Measurements from ENCODE around the gene CAPZB.

The CAPZB gene

DNA sequence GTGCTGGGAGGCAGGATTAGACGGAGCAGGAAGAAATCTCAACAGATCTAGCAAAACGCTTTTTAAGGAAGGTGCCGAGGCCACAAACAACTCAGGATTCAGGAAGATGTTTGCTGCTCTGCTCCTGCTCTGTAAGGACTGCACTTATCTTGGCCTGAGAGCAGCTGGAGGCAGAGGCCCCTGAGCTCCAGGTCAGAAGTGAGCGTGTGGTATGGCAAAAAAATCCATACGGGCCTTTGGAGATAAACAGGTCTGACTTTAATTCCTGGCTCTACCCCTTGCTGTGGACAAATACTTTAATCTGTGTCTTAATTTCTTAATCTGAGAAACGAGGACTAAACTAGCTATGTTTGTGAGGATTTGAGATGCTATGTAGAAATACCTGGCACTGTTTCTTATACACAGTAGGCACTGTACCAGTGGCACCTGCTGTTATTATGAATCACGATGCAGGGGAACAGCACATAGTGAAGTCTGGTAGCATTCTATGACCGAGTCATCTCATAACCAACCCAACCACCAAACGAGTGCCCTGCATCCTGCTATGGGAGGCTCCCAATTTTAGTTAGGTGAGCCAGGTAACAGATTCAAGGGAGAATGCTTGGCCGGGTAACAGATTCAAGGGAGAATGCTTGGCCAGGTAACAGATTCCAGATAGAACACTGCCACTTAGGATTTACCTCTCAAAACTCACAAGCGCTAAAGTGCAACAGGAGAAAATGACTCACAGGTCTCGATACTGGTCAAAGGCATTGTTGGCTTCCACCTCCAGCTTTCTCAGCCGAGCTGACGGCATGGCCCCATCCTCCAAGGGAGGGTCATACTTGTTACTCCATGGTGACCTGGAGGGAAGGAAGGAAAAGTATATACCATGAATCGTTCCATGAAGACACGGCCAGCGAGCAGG lies 107.3 kb downstream of the CAPZB start:
- DNase-seq = no peak

DNA sequence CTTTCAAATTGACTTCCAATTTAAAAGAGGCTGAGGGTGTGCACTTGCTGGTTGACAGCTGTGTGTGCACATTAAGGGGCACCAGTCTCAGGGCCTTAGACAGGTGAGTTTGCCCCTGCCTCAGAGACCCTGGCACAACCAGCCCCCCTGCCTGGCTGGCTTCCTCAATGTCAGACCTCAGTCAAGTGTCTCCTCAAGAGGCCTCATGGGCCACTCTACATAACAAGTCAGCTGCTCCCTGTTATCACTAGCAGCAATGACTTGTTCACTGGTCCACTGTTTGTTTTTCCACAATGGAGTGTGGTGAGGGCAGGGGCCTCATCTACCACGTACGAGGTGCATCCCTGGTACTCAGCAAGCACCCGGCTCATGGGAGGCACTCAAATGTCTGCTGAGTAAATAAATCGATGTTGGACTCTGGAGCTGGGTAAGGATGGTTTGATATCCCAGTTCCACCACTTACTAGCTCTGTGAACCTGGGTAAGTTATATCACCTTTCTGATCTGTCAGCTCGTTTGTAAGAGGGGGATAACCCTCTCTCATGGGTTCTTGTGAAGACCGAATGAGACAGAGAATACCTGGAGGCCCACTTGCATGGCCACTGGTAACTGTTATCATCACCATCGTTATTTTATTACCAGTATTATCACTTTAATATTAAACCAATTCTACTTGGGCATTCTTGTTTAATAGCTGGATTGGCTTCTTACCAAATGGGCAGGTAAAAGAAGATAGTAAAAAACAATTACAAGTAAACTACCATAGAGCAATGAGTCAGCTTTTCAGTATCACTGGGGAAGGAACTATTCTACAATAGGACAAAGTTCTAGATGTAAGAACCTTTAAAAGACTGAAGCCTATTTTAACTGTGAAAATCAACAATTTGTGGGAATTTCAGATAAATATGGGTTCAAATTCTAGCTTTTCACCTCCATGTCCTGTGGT lies 108.6 kb downstream of the CAPZB start:
- no peak for DNase-seq

DNA sequence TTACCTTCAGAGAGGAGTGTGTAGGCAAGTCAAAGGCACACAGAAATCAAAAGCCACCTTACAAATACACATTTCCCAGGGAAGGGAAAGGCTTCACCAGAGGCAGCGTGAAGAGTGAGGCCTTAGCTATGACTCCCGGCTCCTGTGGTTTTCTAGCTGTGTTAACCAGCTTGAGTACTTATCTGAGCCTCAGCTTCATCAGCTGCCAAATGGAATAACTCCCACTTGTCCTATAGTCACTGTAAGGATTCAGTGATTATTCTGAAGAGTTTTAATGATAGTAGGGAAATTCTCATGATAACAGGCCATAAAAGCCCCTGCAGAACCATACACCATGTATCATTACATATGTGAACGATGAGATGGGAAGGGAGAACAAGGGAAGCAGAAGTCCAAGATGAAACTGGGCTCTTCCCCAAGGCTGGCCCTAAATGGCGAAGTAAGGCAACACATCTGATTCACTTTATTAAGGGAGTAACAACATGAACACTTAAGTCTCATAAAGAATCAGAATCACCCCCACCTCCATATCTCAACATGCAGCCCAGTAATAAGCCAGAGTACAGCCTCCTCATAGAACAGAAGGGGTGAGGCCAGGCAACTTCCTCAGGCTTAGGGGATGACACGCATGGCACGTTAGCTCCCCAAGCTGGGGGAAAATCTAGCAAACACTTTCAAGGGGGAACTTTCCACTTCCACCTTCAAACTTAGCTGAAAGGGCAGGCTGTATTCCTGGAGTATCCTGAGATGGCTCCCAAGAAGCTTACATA lies 109.5 kb downstream of the CAPZB start:
- no peak for DNase-seq

DNA sequence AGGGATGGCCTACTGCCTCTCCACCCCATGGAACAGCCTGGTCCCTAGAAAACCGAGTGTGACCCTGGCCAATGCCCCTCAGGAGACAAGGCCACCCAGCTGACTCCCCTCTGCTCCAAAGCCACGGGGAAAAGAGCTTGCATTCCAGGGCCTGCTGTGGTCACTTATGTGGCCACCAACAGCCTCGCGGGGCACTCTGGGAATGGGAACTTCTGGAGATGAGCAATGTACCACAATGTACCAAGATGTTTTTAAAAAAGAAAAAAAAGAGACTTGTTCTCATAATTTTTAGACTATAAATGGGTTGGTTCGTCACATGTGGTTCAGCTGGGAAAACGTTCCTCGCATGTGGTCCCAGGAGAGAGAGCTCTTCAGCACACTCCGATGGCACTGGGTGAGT lies 110.4 kb downstream of the CAPZB start:
- DNase-seq = no peak

DNA sequence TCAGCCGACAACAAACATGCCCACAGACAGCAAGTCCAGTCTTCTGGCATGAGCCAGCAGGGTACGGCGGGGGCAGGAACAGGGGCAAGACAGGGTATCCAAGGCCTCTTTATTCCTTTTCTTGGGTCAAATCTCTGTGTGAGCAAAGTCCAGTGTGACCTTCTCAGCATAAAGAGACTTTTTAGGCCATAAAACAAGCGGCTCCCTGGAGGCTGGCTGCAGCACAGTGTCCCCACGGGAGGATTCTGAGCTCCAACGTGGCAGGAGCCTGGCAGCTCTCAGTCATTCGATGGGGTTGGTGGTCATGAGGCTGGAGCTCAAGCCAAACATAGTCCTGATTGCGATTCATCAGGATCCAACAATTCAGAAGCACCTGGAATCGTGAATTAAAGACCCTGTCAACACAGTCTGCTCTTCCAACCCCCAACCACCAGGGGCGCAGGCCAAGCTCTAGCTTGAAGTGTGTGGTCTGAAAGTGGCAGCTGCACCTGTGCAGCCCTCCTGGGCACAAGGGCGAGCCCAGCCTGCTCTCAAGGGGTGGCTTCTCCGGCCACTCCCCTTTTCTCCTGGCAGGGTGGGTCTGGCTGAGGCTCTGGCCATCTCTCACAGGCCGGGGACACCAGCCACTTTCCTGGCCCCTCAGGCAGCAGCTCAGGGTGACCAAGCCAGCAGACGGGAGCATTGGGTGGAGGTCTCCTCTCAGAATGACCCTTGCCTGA lies 111.1 kb downstream of the CAPZB start:
- DNase-seq = no peak

DNA sequence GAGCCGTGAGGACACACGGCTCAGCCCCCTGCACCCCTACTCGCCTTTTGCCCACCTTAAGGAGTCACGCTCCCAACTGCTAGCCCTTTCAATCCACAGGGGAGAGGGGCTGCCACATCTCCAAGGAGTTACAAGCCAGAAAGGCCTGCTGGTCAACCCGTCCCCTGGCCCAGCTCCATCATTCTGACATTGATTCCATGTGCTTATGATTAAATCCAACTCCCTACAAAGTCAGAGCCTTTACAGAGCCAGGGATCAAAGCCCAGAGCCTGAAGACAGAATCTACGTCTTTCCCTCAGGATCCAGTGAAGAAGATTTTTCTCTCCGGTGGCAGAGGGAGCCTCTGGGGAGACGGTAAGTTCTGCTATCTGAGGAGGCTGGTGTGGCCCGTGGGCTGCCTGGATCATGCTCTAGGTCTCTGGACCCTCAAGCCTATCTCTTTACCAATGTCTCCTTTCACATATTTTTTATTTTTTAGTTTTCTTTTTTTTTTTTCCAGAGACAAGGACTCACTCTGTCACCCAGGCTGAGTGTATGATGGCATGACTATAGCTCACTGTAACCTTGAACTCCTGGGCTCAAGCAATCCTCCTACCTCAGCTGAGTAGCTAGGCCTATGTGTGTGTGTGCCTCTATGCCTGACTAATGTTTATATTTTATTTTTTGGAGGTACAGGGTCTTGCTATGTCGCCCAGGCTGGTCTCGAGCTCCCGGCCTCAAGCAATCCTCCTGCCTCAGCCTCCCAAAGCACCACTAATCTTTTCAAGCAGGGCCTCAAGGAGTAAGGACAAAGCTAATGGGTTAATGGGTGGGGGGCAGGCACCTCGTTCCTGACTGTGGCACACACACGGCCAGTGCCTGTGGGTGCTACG lies 111.9 kb downstream of the CAPZB start:
- DNase-seq = no peak

DNA sequence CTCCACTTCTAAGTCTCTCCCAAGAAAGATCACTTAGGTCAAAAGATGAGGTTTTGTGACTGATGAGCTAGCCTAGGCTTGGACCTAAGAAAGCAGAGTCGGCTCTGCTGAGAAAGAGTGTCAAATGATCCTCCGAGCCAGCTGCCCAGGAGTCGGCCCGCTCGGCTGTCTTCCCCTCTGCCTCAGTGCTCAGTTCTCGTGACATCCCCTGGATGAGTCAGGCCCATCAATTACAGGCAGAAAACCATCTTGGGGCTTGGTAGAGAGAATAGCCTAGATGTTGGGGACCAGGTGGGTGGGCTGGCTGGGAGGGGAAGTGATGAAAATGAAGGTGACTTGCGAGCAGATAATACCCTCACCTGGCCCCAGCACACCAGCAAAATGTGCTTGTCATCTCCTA lies 112.7 kb downstream of the CAPZB start:
- DNase-seq = no peak

DNA sequence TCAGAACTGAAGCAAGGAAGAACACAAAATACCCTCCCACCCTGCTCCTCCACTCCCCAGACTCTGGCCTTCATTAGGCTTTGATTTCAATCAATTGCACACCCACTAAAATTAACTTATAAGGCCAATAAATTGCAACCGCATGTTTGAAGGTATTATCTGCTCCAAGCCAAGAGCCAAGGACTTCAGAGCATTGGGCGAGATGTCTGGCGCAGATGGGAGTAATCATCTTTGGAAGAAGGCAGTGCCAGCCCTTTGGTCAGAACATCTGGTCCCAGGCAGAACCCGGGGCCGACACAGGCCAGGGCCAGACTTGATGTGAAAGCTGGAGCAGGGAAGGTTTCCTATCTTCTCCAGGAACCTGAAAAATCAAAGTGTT lies 113.2 kb downstream of the CAPZB start:
- no peak for DNase-seq

DNA sequence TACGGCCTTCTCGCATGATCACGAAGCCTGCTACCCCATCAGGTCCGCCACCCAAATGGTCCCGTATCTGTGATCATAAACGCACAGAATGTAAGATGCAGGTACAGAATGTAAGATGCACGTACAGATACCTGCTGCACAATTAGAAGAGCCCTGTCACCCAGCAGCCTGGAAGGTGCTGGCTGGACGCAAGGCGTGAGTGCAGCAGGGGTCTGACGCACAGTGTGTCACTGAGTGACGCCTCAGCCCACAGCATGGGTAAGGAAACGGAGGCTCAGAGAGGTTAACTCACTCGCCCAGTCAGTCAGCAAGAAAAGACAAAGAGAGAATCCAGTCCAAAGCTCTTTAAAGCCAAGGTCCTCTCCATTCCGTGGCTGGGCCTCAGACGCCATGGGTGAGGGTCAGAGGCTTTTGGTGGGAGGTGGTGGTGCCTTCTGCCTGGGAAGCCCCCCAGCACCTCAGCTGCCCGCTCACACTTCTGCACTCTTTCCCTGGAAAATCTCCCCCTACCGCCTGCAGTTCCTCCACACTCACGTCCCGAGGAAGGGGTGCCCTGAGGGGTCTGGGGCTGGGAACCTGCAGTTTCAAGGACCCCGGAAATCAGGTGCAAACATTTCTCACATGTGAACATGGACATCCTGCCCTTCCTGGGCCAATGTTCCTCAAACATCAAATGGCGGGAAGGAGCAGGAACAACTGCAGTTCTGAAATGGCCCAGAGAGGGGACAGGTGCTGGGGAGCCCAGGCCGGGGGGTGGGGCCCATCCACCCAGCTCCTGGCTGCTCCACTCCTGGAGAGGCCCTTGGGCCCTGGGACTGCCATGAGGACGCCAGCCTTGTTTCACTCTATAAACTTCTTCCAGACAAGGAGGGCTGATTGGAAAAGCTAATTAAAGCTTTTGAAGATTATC lies 113.9 kb downstream of the CAPZB start:
- no peak for DNase-seq

DNA sequence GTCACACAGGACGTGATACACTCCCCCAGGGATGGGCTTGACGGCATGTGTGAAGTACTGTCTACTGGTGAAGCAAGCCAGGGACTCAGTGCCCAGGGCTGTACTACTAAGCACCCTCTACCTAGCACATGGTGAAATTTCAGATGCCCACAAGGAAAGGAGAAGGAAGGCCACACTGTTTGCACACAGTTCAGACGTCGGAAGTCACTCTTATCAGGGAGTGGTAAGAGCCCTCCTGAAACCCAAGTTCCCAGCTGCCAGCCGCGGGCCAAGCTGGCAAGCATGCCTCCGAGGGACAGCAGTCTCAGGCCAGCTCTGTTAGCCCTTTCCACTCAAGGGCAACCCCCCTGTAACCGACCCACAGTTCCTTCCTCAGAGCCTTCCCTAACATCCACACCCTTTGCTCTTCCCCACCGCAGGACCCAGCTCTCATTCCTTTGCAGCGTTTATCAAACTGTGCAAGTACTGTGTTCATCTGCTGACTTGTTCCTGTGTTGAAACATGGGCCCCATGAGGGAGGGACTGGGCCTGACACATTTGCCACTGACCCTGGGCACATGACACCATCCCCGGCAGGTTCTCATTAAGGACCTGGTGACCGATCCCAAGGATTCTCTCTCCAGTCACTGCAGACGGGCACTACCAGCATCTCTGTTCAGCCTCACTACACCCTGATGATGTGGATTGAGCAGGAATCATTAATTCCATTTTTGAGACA lies 114.7 kb downstream of the CAPZB start:
- DNase-seq = no peak

DNA sequence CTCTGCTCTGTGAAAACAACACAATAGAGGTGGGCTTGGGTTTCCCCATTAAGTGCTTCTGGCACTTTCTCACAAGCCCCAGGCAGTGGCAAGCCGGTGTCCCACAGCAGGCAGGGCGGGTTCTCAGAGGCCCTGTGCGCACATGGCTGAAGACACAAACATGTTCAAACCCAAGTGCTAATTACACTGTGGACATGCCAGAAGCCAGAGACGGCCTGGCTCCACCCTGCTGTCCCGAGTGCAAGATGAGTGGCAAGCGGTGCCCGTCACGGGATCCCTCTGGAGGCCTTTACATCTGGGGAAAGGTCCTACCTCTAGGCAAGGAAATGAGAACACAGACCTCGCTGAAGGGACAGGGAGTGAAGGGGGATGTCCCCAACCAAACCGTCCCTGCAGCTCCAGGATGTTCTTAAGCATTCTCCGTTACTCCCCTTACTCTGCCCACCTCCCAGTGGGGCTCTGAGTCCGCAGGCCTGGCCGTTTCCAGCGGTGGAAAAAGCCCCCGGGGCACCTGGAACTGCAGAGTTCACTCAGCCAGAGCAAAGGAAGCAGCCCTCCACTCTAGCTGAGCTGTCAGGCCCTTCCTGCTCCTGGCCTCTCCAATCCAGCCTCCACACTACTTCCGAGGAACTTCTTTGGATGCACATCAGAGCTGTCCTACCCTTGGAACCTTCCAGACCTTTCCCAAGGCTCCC lies 115.8 kb downstream of the CAPZB start:
- no peak for DNase-seq

DNA sequence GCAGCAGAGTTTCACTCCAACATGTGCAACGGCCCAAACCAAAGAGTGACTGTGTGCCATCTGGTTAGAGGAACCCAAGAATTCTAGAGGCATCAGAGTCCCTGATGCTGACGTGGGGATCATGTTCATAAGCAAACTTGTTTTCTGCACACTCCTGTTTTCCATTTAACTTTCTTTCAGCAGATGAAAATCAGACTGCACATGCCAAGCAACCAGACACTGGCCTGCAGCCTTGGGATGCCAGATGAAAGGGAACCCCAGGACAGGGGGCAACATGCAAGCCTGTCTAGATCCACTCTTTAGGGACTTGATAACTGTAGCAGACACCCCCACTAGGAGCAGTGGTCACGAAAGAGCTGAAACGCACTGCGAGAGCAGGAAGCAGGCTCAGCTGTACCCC lies 116.4 kb downstream of the CAPZB start:
- no peak for DNase-seq

DNA sequence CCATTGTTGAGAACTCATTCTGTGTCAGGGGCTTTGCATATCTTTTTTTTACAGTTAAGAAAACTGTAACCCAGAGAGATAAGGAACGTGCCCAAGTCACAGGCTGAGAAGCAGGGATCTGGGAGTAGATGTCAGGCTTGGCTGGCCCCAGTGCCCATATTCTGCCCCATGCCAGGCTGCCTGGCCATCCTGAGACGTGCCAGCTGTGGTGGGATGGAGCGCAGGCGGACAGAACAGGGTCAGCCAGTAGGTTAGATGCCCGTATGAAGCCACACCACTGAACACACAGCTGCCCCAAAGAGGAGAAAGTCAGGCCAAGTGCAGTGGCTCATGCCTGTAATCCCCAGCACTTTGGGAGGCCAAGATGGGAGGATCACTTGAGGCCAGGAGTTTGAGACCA lies 117.3 kb downstream of the CAPZB start:
- DNase-seq = no peak

DNA sequence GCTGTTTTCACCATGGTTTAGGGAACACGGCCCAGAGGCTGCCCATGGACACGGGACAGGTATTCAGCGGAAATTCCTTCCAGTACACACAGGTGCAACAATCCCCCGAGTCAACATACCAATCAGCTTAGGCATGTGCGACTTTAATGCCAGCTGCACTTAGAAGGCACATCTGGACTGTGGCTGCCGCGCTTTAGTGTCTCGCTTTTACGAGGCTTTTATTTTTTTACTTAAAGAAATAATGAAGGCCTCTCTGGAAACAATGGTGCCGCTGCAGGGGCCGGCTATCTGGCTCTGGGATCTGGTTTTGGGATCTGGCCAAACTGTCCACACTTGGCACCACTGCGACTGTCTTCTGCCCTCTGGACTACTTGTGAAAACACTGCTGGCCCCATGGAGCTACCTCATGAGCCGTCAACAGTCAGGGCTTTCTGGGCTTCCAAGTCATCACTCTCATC lies 117.7 kb downstream of the CAPZB start:
- no peak for DNase-seq

DNA sequence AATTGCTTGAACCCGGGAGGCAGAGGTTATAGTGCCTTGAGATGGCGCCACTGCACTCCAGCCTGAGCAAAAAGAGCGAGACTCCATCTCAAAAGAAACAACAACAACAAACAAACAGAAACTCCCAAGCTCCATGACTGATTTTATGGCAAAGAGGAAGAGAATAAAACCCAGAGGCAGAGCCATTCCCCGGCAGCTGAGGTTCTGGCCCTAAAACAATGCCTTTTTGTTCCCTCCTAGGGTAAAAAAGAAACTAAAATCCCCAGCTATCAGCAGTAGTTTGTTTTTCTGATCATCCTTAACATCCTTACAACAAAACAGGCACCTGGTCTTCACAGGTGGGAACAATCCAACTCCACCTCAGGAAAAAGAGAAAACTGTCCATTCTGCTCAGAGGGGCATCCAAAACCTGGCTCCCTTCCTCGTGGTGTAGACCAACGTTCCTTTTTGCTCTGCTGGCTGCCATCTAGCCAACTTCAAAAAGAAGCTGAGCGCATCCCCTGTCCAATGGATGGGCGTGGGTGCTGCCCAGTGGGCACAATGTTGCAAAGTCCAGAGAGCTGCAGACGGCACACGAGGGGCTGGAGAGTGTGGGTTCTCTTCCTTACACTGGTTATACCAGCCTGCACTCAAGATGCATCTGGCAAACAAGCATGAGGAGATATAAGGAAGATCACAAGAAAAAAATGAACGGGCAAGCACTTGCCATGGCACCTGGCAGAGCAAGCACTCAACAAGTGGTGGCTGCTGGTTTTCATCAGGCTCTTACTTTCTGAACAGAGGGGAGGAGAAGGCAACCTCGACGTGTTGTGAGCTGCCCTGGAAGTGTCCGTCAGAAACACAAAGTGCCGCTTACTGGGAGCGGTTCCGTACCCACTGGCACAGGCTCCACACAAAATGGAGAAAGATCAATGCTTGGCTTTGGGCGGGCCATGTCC lies 118.5 kb downstream of the CAPZB start:
- DNase-seq = no peak

DNA sequence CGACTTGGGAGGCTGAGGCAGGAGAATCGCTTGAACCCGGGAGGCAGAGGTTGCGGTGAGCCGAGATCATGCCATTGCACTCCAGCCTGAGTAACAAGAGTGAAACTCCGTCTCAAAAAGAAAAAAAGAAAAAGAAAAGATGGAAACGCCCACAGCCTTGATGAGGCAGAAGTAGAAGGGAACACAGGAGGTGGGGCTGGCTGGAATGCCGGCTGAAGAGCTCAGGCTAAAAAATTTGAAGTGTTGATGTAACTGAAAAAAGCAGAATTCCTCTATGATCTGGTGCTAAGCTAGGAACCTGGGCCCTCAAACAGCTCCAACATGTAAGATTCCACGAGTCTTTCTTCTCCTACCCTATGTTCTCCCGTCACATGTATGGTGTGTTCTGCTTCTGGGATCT lies 119.6 kb downstream of the CAPZB start:
- no peak for DNase-seq

DNA sequence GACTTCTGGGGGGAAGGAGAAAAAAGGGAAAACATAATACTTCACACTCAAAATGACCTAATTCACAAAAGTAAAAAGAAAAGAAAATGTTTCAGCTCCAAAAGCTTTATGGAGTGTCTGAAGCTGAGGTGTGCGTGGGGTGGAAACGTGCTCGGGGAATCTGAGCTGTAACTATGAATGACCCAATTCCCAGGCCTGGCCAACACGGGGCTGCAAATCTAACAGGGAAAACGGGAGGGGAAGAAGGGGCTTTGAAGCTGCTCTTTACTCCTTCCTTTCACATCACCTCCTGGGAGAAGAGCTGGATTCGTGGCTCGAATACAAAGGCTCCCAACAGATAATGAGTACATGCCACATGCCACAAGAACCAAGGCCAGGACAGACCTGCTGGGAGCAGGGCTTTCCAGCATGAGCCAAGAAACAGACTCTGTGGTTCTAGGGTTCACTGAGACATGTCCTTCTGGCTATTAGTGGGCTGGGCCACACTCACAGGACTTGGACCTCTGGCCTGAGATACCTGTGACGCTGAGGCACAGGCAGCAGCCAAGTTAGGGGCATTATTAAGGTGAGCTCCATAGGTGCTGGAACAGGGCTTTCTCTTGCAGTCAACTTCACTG lies 121.7 kb downstream of the CAPZB start:
- DNase-seq = no peak
